ENCODE data around the gene CHST8. TPM values are rescaled to one million over a fixed set of nuclear protein-coding genes. Genes with fewer than 3 reads are reported as not detected.

Gene CHST8
- total RNA-seq, 1 experiment from 2014 or later = 2.3 TPM

GRCh38 chr19:33754361-33754760 is 132.6 kb downstream of the CHST8 start:
- Histone ChIP-seq H3K27me3 (replicated peaks; ENCODE audit: insufficient read depth, low read depth, low read length, poor library complexity) (no peaks in the 10 kb centered on the region), H3K4me1 (ENCODE audit: insufficient read depth, low read length, poor library complexity, severe bottlenecking) (peaks cover 29% of the 10 kb centered on the region), H3K27ac (ENCODE audit: low read depth, low read length, poor library complexity, severe bottlenecking) (no peak overlapping the region), H3K36me3 (ENCODE audit: insufficient read depth, low read length, poor library complexity, severe bottlenecking) (no peaks in the 10 kb centered on the region), H3K4me3 (ENCODE audit: low read depth, low read length, poor library complexity, severe bottlenecking) (no peak overlapping the region), H3K9me3 (ENCODE audit: low read depth, low read length, poor library complexity, severe bottlenecking) (no peaks in the 10 kb centered on the region)
- no peak for TF ChIP-seq CTCF (conservative IDR thresholded peaks at IDR 0.05; ENCODE audit: low read depth, low read length)
- TF ChIP-seq EZH2 (IDR thresholded peaks at IDR 0.05; ENCODE audit: borderline replicate concordance, low read depth, low read length, poor library complexity, severe bottlenecking) = no peak
- CTCF ChIA-PET = interaction anchor here (2.0 kb wide), 1 partner anchor 24 kb away, joined by 6 read pairs; no protein-coding TSS in a partner anchor
- intact Hi-C loops (cut with micrococcal nuclease; ENCODE audit: unreplicated experiment) = no loop called here
- no peak for DNase-seq (ENCODE audit: low spot score)
- POLR2A ChIA-PET (ENCODE audit: low non-redundant PET) = no interaction called here
- BruUV-seq (replicated peaks) = no TSS peak

GRCh38 chr19:33755099-33756035 is 133.6 kb downstream of the CHST8 start:
- Histone ChIP-seq H3K9me3 (ENCODE audit: low read depth, low read length, poor library complexity, severe bottlenecking) (no peaks in the 10 kb centered on the region), H3K27me3 (replicated peaks; ENCODE audit: insufficient read depth, low read depth, low read length, poor library complexity) (no peaks in the 10 kb centered on the region), H3K4me3 (ENCODE audit: low read depth, low read length, poor library complexity, severe bottlenecking) (no peak overlapping the region), H3K4me1 (ENCODE audit: insufficient read depth, low read length, poor library complexity, severe bottlenecking) (peaks cover 29% of the 10 kb centered on the region), H3K27ac (ENCODE audit: low read depth, low read length, poor library complexity, severe bottlenecking) (no peak overlapping the region), H3K36me3 (ENCODE audit: insufficient read depth, low read length, poor library complexity, severe bottlenecking) (no peaks in the 10 kb centered on the region)
- intact Hi-C loops (cut with micrococcal nuclease; ENCODE audit: unreplicated experiment) = no loop called here
- BruUV-seq (replicated peaks) = no TSS peak
- ChIA-PET CTCF (interaction anchor here (2.0 kb wide), 1 partner anchor 23 kb away, joined by 6 read pairs; no protein-coding TSS in a partner anchor), POLR2A (ENCODE audit: low non-redundant PET) (no interaction called here)
- TF ChIP-seq EZH2 (IDR thresholded peaks at IDR 0.05; ENCODE audit: borderline replicate concordance, low read depth, low read length, poor library complexity, severe bottlenecking) = no peak
- TF ChIP-seq CTCF (conservative IDR thresholded peaks at IDR 0.05; ENCODE audit: low read depth, low read length) = no peak
- DNase-seq (ENCODE audit: low spot score) = peak; percentile 71

GRCh38 chr19:33756177-33756576 is 134.4 kb downstream of the CHST8 start:
- intact Hi-C loops (cut with micrococcal nuclease; ENCODE audit: unreplicated experiment) = no loop called here
- BruUV-seq (replicated peaks) = no TSS peak
- CTCF ChIA-PET = interaction anchor here (2.0 kb wide), 1 partner anchor 22 kb away, joined by 6 read pairs; no protein-coding TSS in a partner anchor

More at GRCh38 chr19:33756177-33756576, 134.4 kb downstream of the CHST8 start:
- Histone ChIP-seq H3K36me3 (ENCODE audit: insufficient read depth, low read length, poor library complexity, severe bottlenecking) (no peaks in the 10 kb centered on the region), H3K4me3 (ENCODE audit: low read depth, low read length, poor library complexity, severe bottlenecking) (no peak overlapping the region), H3K27me3 (replicated peaks; ENCODE audit: insufficient read depth, low read depth, low read length, poor library complexity) (no peaks in the 10 kb centered on the region), H3K9me3 (ENCODE audit: low read depth, low read length, poor library complexity, severe bottlenecking) (no peaks in the 10 kb centered on the region), H3K27ac (ENCODE audit: low read depth, low read length, poor library complexity, severe bottlenecking) (no peak overlapping the region), H3K4me1 (ENCODE audit: insufficient read depth, low read length, poor library complexity, severe bottlenecking) (peaks cover 29% of the 10 kb centered on the region)
- POLR2A ChIA-PET (ENCODE audit: low non-redundant PET) = no interaction called here
- TF ChIP-seq EZH2 (IDR thresholded peaks at IDR 0.05; ENCODE audit: borderline replicate concordance, low read depth, low read length, poor library complexity, severe bottlenecking) = no peak
- TF ChIP-seq CTCF (conservative IDR thresholded peaks at IDR 0.05; ENCODE audit: low read depth, low read length) = no peak
- DNase-seq (ENCODE audit: low spot score) = no peak

Data from A673 (cell line).